OCI-LY7 (cell line): Measurements from ENCODE around the gene TSEN15. TPM values are rescaled to one million over a fixed set of nuclear protein-coding genes. Genes with fewer than 3 reads are reported as not detected.
A peak's percentile ranks its signal among the peaks of the same experiment; 100 is the strongest.

ENCODE experiments used
- Bru-seq: library from RNA; stranded (reverse); fragments of 400-500 nt; gene quantifications from one replicate; lab custom pipeline; 2021; lab: Mats Ljungman, UMichigan
- BruChase-seq, 2 experiments: library from RNA; stranded (reverse); fragments of 400-500 nt; gene quantifications; one replicate each; lab custom pipeline; 2021; lab: Mats Ljungman, UMichigan
- BruUV-seq: library from RNA; stranded (reverse); fragments of 400-500 nt; replicated peaks from 2 replicates; lab custom pipeline; 2021; lab: Mats Ljungman, UMichigan
- CTCF ChIA-PET: fragments of 300-600 bp; sonication (Branson Sonifier 250); formaldehyde crosslinking; loops from one replicate; lab custom pipeline; 2022; ENCODE audit warnings: antibody characterized with exemption; ENCODE audit not compliant: unreplicated experiment; lab: Charles Lee
- POLR2A ChIA-PET: fragments of 300-600 bp; sonication (Branson Sonifier 250); formaldehyde crosslinking; loops from one replicate; lab custom pipeline; 2022; ENCODE audit warnings: antibody characterized with exemption; lab: Charles Lee
- DNase-seq: peaks from one replicate; pipeline ENCODE4 v3.0.0-alpha.2; 2015; ENCODE audit warnings: low spot score
- H2AFZ ChIP-seq: fragments of 200-600 bp; sonication (generic), shearing (Covaris generic); 2 replicates; pipeline ENCODE4 v1.6.1; 2014; ENCODE audit warnings: mild to moderate bottlenecking, antibody characterized with exemption, low read length, moderate library complexity
- H3K27ac ChIP-seq: fragments of 200-600 bp; sonication (generic); 2 replicates; pipeline ENCODE4 v1.5.1; 2014; ENCODE audit warnings: mixed run types, low read depth, mild to moderate bottlenecking, moderate library complexity, low read length, inconsistent platforms; ENCODE audit not compliant: poor library complexity, severe bottlenecking
- H3K36me3 ChIP-seq: fragments of 200-600 bp; sonication (generic); 2 replicates; pipeline ENCODE4 v1.6.1; 2014; ENCODE audit warnings: mild to moderate bottlenecking, antibody characterized with exemption, low read length, moderate library complexity, mixed read lengths; ENCODE audit not compliant: insufficient read depth
- H3K4me1 ChIP-seq: fragments of 200-600 bp; sonication (generic); 2 replicates; pipeline ENCODE4 v1.5.1; 2014; ENCODE audit warnings: mild to moderate bottlenecking, low read length; ENCODE audit not compliant: insufficient read depth, poor library complexity, severe bottlenecking
- H3K4me2 ChIP-seq: fragments of 200-600 bp; sonication (generic); 2 replicates; pipeline ENCODE4 v1.6.1; 2014; ENCODE audit warnings: mild to moderate bottlenecking, low read length
- H3K4me3 ChIP-seq: fragments of 200-600 bp; sonication (generic); 2 replicates; pipeline ENCODE4 v1.5.1; 2014; ENCODE audit warnings: mild to moderate bottlenecking, low read depth, low read length; ENCODE audit not compliant: poor library complexity, severe bottlenecking
- H3K79me2 ChIP-seq: fragments of 200-600 bp; sonication (generic); 2 replicates; pipeline ENCODE4 v1.6.1; 2016; ENCODE audit warnings: low read depth, mild to moderate bottlenecking, low read length, moderate library complexity, mixed read lengths; ENCODE audit not compliant: insufficient read depth
- H3K9me2 ChIP-seq: fragments of 200-600 bp; sonication (generic); 2 replicates; pipeline ENCODE4 v1.6.1; 2016; ENCODE audit warnings: mild to moderate bottlenecking, low read length, mixed read lengths; ENCODE audit not compliant: insufficient read depth
- H3K9me3 ChIP-seq: fragments of 200-600 bp; sonication (generic); 2 replicates; pipeline ENCODE4 v1.6.1; 2014; ENCODE audit warnings: mild to moderate bottlenecking, mixed run types, low read length, mixed read lengths
- H4K20me1 ChIP-seq: fragments of 200-600 bp; sonication (generic); 2 replicates; pipeline ENCODE4 v1.6.1; 2014; ENCODE audit warnings: mild to moderate bottlenecking, antibody characterized with exemption, low read length, moderate library complexity, mixed read lengths; ENCODE audit not compliant: insufficient read depth
- CTCF ChIP-seq: fragments of 200-600 bp; sonication (generic); conservative IDR thresholded peaks from 2 replicates; pipeline ENCODE4 v1.5.1; 2014; ENCODE audit warnings: mild to moderate bottlenecking, antibody characterized with exemption, low read length, moderate library complexity, mixed read lengths
- EZH2phosphoT487 ChIP-seq: fragments of 200-600 bp; sonication (generic); IDR thresholded peaks from 2 replicates; pipeline ENCODE4 v1.6.1; 2018; ENCODE audit warnings: low read depth, borderline replicate concordance, mild to moderate bottlenecking, mixed run types, antibody characterized with exemption, low read length, moderate library complexity, mixed read lengths
- intact Hi-C: fragments of 100-400 bp; cut with micrococcal nuclease; formaldehyde crosslinking; loops from one replicate; pipeline ENCODE4 v1.10.0; 2022; ENCODE audit not compliant: unreplicated experiment
- long read RNA-seq: library from polyadenylated mRNA; stranded (forward); transcript quantifications from one replicate; pipeline ENCODE4 v2.0.0, GENCODE V29; 2022
- total RNA-seq, 2 experiments: library from RNA; depleted of rRNA in 1 of 2; stranded (reverse); fragments of >200 nt in 1 of 2; shearing (Covaris generic) in 1 of 2; gene quantifications; 2 replicates each; pipeline ENCODE4 v1.2.3, GENCODE V29; 2014 to 2022

The TSEN15 gene
- total RNA-seq (2014; rRNA removed; shearing (Covaris generic)), result 39.8 and 42.5 TPM in 2 replicates
- 45.1 and 45.6 TPM in 2 replicates for total RNA-seq (2022)
- Bru-seq, nascent RNA, result percentile 81 among the genes with signal in this experiment
- BruChase-seq, experiment 1, labeled RNA remaining after a 6-hour chase, result percentile 72 among the genes with signal in this experiment
- BruChase-seq, experiment 2, labeled RNA remaining after a 2-hour chase, result percentile 78 among the genes with signal in this experiment
- long read RNA-seq, transcript TSEN15-216 (5 exons, 1,986 nt), result major isoform, 78 of 124 reads
- long read RNA-seq, transcript TSEN15-201 (5 exons, 1,967 nt), result minor isoform, 5 of 124 reads
- long read RNA-seq, transcript TSEN15-208 (4 exons, 2,219 nt), result minor isoform, 11 of 124 reads
- long read RNA-seq, transcript TSEN15-203 (4 exons, 1,844 nt), result minor isoform, 14 of 124 reads
- long read RNA-seq, partial matches to known transcripts, result 0 of 124 reads
- long read RNA-seq, other reads (novel, unspliced or antisense), result 3 of 124 reads

GRCh38 chr1:184051485-184052193 is at the start of gene TSEN15:
Gene TSEN15, plus strand, starts transcription at chr1:184051730. Its CDS starts 26 bp downstream, at chr1:184051756.
- Histone ChIP-seq H3K9me3 (peaks cover 4% of the 10 kb centered on the region; the same call in 1 of the 2 replicates), H3K4me1 (peaks cover 15% of the 10 kb centered on the region), H3K79me2 (peaks cover 13% of the 10 kb centered on the region; the same call in 1 of the 2 replicates), H2AFZ (peak within 1 kb of the TSS; percentile 98), H4K20me1 (no peaks in the 10 kb centered on the region), H3K36me3 (peaks cover 18% of the 10 kb centered on the region), H3K4me3 (peak within 1 kb of the TSS; percentile 73), H3K9me2 (no peaks in the 10 kb centered on the region), H3K27ac (peak within 1 kb of the TSS; percentile 80), H3K4me2 (peak within 1 kb of the TSS; percentile 91)
- DNase-seq, result peak; percentile 94
- POLR2A ChIA-PET, result interaction anchor here (0.6 to 2.8 kb wide), 9 partner anchors 9 to 980 kb away, joined by 3 to 21 read pairs (median 6); no protein-coding TSS in a partner anchor
- TF ChIP-seq EZH2phosphoT487 (no peak), CTCF (no peak; the same call in 1 of the 2 replicates)
- intact Hi-C loops, result loop anchor here (5.0 to 10.0 kb wide), 5 partner anchors 419 to 1263 kb away; partner anchors contain the start of genes IVNS1ABP, RNF2, SMG7 and SWT1
- CTCF ChIA-PET, result no interaction called here
- BruUV-seq, result no TSS peak

- no TSS peak for BruUV-seq
- H3K27ac ChIP-seq, result no peak overlapping the region
- H3K4me1 ChIP-seq, result no peaks in the 10 kb centered on the region
- no peak overlapping the region for H2AFZ ChIP-seq
- TF ChIP-seq EZH2phosphoT487 (no peak), CTCF (no peak)
- H3K9me2 ChIP-seq, result no peaks in the 10 kb centered on the region
- no peaks in the 10 kb centered on the region for H3K9me3 ChIP-seq
- H3K79me2 ChIP-seq, result no peaks in the 10 kb centered on the region
- no peak overlapping the region for H3K4me3 ChIP-seq
- CTCF ChIA-PET, result no interaction called here
- no peak for DNase-seq
- H3K4me2 ChIP-seq, result no peak overlapping the region
- intact Hi-C loops, result no loop called here
- H3K36me3 ChIP-seq, result no peaks in the 10 kb centered on the region
- POLR2A ChIA-PET, result no interaction called here
- no peaks in the 10 kb centered on the region for H4K20me1 ChIP-seq
Observed at GRCh38 chr1:184002071-184002470, 49.5 kb upstream of the TSEN15 start.
